HT-29 (cell line): ENCODE measurements around the gene FAM20B. TPM values are rescaled to one million over a fixed set of nuclear protein-coding genes. Genes with fewer than 3 reads are reported as not detected.

Experiments
- DNase-seq: peaks from one replicate; pipeline ENCODE4 v3.0.0-alpha.2; 2015; ENCODE audit warnings: low spot score
- total RNA-seq: library from RNA; depleted of rRNA; stranded (reverse); fragments of >200 nt; shearing (Covaris generic); gene quantifications from 2 replicates; pipeline ENCODE4 v1.2.3, GENCODE V29; 2014; rRNA removed

FAM20B gene
- total RNA-seq, 1 experiment from 2014 or later = 25.0 TPM

DNA sequence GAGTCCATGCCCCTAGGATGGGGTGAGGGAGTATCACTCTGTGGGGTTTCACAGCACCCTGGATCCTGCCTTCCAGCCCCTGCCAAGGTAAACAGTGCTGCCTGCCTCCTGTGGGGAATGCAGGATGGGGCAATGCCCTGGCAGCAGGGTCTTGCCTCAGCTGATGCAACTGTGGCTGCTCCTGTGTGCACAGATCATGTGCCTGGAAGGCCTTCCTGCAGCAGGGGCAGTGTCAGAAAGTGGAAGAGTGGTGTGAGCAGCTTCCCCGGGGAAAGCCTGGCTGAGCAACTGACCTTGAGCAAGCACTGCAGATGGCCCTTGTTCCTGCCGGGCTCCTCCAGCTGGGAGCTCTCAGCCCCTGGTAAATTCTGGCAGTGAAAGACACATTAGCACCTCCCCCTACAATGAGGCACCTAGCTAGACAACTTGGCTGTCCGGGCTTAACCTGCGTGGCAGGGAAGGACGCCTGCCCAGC lies 66.0 kb downstream of the FAM20B start:
- DNase-seq = no peak

DNA sequence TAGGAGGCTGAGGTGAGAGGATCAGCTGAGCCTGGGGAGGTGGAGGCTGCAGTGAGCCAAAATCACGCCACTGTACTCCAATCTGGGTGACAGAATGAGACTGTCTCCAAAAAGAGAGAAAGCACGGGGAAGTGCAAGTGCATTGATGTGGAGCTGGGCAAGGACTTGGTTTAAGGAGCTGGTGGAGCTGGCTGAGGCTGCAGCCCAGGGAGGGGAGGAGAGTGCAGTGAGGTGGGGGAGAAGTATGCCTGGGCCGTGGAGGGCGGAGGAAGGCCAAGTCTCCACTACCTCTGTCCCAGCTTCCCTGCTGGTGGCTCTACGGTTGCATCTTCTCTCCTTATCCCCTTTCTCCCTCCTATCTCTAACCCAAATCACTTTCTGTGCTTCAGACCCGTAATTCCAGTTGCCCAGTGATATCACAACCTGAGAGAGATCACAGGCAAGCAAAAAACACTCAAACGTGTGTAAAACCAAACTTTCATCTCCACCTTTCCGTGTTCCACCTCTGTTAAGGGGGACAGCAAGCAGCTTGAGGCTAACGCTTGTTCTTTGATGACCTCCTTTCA lies 67.3 kb downstream of the FAM20B start:
- DNase-seq = no peak

DNA sequence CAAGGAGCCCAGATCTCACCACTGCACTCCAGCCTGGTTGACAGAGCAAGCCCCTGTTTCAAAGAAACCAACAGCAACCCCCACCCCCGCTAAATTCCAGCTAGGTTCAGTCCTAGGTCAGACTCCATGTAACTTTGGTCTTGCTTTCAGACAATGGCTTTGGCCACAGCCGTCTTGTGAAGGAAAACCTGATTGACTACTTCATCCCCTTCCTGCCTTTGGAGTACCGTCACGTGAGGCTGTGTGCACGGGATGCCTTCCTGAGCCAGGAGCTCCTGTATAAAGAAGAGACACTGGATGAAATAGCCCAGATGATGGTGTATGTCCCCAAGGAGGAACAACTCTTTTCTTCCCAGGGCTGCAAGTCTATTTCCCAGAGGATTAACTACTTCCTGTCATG lies 69.1 kb downstream of the FAM20B start:
- no peak for DNase-seq

DNA sequence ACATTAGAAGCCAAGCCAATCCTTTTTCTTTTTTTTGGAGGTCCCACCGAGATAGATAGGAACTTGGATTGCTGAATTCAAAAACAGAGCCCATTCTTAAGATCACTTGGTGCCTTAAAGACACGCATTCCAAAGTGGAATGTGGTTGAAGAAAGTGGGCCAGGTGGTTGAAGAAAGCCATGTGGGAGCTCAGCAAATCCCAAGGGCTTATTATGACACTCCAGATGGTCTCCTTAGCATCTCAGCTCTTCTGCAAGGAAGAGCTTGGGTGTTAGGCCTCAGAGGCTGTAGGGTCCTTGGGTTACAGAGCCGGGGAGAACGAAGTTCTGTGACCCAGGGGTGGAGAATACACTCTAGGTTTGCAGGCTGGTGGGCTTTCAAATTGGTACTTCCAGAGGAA lies 69.7 kb downstream of the FAM20B start:
- DNase-seq = no peak

DNA sequence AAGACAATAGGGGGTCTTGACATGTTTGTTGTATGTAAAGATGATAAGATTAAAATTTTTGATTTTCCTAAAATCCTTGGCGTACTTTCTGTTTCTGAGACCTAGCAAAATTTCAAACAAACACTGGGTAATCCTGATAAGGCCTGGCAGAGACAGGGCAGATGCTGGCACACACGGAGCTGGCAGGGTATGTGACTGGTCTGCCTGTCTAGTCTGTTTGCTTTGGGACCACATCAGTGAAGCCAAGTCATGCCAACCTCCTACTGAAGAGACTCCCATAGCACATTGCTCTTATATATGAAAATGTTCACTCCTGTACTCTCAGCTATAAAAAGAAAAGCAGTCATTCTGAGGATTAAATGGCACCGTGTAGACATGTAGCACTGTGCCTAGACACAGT lies 70.2 kb downstream of the FAM20B start:
- DNase-seq = no peak

DNA sequence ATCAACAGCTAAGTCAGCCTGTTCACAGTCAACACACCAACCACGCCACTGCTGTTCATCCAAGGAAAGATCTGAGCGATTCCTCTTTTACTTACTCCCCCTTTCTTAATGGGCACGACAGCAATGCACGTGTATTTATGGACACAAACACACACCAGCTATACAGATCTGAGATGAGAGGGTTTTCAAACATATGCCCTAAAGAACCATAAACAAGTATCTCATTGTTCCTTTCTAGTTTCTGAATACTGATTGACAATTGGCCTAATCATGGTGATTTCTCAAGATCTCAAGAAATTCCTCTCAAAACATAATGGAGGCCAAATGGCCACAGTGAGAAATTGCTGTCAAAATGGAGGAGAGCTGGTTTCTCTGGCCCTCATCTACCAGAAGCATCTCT lies 74.2 kb downstream of the FAM20B start:
- no peak for DNase-seq

DNA sequence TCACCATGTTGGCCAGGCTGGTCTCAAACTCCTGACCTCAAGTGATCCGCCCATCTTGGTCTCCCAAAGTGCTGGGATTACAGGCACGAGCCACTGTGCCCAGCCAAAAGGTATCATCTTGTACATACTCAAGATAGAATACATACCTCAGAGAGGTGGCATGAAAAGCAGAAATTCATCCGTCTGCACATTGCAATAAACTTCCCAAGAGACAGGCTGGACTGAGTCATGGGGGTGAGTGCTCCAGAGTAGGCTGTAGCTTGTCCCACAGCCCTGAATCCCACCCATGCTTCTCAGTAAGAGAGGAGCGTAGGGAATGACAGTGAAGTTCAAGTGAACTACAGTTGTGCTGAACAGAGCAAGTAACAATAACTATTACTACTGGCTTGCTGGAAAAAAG lies 75.9 kb downstream of the FAM20B start:
- DNase-seq = no peak

DNA sequence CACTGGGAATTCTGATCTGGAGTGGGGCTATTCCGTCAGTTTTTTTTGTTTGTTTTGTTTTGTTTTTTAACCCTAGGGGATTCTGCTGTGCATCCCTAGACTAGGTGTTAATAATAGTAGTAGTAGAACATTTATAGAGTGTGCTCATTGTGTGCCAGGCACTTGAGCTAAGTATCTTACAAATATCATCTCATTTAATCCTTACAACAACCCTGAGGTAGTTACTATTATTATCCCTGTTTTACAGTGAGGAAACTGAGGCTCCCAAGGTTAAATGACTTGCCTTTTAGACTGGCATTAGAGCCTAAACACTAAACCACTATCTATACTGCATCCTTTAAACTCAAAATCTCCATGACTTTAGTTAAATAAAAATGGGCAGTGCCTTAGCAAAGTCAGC lies 78.3 kb downstream of the FAM20B start:
- no peak for DNase-seq

DNA sequence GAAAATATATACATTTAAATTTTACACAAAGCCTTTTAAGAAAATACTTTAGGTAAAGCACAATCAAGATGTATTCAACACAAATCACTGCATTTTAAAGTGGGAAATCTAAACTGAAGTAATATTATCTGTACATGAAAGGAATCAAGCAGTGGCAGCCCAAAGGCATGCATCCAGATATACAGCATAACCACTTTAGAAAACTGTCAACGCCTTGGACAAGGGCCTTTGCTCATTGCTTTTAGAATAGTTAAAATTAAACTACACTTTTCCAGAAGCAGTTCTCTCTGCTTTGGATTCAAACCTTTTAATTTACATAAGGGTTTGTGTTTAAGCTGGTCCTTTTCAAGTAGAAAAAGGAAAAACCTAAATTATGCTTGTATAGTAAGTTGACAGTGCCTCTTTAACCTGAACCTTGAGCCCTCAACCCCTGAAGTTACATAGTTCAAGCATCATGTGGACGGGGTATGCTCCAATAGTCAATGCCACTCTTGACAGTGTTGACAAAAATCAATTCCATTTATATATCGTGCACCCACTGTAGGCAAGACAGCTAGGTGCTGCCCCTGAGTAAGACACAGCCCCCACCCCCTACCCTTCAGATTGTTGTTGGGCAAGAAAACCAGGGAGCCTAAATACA lies 79.0 kb downstream of the FAM20B start:
- no peak for DNase-seq

DNA sequence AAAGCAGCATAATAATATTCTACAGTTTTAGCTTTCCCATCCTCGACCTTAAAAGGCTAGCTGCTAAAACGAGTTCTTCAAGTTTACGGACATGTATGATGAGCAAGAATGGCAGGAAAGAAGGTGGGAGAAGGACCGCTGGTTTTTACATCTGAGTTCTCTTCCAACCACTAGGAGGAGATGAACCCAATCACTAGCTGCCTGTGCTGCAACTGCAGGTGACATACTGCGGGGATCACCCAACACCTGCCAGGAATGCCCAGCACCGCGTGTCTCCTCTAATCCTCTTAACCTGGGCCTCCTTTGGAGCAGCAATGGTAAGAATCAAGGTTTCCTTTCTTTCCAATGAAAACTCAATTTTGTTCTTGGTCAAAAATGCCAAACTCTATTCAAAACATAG lies 79.7 kb downstream of the FAM20B start:
- DNase-seq = peak; percentile 62

DNA sequence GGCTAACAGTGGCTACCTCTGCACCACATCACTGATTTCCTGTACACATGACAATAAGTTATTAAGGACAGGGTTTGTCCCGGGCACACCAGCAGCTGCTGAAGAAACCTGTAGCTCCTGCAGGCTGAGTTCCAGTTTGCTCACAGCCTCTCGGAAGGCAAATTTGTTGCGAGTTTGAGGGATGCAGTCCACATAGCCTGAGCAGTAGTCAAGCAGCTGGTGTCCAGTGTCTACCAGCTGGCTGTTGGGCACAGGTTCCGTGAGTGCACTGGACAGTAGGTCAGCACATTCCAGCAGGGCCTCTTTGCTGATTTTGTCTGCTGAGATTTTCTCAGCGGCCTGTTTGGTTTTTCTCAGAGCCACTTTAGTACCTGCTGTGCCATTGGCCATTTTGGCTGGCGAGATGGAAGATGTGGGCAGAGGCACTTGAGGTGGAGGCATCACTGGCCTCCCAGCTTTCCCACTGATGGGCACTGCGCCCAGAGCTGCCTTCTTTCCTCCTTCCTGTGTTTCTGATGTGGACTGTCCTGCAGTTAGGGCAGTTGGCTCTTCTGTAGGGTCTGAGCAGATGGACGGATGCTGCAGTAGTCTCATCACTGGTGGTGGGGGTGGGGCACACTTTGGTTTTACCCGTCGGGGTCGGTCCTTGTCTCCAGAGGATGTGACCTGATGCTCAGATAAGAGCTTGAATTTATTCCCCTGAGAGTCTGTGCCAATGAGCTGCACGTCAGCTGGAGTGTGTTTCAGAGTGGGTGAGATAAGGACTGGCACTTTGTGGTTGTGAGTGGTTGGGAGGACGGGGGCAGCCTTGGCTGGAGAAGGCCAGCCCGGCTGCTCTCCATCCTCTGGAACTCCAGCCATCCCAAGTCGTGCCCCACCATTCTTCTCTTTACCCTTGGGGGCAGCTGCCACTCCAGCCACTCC lies 82.3 kb downstream of the FAM20B start:
- no peak for DNase-seq

DNA sequence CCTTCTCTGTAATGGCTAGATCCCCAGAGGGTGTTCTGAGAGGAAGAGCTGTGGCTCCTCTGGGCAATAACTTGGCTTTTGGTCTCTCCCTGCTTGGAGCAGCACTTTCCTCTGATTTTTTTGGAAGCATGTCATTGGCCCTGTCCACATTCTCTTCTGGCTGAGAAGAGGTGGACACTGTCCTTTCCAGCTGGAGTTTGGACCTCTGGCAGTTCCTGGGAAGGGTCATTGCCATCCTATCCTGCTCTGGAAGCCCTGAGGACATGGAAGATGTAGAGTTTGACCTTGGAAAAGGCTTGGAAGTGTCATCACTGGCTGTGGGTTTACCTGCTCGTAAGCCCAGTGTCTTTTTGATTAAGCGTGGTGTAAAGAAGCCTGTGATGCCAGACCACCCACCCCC lies 83.0 kb downstream of the FAM20B start:
- no peak for DNase-seq

DNA sequence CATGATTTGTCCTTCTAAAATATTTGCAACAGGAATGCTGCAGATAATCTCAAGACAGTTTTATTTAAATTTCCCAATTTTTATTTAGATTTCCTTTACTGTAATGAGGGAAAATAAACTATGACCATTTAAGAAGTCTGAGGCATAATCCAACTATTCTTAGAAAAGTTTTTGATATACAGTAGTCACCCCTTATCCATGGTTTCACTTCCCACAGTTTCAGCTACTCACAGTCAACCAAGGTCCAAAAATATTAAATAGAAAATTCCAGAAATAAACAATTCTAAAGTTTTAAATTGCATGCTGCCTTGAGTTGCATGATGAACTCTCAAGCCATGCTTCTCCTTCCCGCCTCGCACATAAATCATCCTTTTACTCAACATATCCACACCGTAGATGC lies 89.5 kb downstream of the FAM20B start:
- DNase-seq = no peak

DNA sequence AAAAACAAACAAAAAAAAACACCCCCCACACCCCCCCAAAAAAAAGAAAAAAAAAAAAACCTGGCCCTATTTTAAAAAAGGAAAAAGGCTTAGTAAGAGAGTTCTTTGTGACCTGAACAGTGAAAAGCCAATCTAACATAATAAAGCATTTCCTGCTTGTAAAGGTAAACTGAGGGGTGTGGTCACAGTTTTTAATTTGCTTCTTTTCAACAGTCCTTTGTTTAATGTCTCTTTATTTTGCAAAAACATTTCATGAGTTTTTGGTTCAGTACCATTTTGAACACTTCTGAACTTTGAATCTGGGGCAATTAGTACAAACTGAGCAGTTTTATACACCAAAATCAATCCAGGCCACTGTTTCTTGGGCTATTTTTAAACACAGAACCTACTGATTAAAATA lies 93.8 kb downstream of the FAM20B start:
- DNase-seq = no peak

DNA sequence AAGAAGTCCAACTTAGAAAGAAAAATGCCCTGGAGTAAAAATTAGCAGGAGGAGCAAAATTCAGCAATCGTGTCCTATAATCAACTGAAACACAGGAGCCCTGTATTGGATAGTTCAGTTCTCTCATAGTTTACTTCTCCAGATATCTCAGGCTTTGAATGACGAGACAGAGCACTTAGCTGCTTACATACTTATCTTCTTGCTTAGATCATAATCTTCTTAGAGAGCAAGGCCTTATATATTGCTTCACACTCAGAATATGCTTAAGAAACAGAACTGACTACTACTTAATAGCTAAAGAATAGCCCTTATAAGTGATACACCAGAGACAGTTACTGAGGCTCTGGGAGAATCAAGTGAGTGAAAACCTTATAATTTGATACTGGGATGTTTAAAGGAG lies 95.0 kb downstream of the FAM20B start:
- DNase-seq = no peak

DNA sequence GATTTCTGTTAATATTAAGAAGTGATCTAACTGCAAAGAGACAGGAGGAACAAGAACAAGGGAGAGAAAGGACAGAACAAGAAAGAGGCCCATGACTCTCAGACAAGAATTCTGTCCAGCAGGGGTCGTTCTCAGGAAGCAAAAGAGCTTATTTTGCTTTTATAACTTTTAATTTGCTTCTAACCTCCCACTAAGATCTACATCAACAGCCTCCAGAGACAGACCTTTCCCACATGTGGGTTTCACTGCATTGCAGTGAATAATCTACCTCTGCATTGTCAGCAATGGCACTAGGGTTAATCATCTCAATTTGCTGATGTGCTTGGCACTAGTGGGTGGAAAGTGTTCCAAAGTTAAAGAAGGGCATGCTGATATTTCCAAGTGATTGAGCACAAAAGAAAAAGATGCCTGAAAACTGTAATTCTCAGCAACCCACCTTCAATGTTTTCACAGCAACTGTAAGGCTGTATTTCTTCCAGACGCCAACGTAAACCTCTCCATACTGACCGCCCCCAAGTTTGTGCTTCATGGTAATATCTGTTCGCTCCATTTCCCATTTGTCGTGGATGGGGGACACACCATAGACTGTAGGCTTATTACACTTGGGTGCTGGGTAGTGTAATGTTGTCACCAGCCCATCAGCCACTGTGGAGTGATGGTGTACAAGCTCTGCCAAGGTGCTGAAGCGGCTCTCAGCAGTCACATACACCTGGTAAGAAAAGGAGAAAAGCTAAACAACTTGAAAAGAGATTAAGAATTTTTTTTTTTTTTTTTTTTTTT lies 95.7 kb downstream of the FAM20B start:
- peak; percentile 71 for DNase-seq

DNA sequence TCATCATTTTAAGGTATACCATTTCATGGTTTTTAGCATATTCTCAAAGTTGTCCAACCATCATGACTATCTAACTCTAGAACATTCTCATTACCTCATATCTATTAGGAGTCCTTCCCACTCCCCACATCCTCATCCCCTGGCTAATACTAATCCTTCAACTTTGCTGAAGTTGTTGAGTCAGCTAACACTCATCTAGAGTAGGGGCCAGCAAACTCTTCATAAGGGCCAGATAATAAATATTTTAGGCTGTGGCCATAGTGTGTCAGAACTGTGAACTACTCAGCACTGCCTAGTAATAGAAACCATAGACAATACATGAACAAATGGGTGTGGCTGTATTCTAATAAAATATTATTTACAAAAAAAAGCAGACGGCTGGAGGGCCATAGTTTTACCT lies 99.2 kb downstream of the FAM20B start:
- no peak for DNase-seq

Other genes with a start within 250 kb of the FAM20B start
- not detected in 2 replicates for gene ANGPTL1, start 154.8 kb upstream of the FAM20B start, total RNA-seq
- gene TOR3A, start 56.2 kb downstream of the FAM20B start, total RNA-seq = 36.9 and 41.8 TPM in 2 replicates
- gene ABL2, start 203.8 kb downstream of the FAM20B start, total RNA-seq = 2.5 and 4.5 TPM in 2 replicates